T-helper 1 cell treated with Interleukin-12 subunit alpha and Interleukin-12 subunit beta and Interleukin-4 antibody, amounts not matched to agents 30 μg/mL and 1 μg/mL, for 36 hours (primary cell): ENCODE data around the gene PLXND1.
"Not testable (repeated sequence)": the region's sequence is repeated elsewhere in the genome, so short reads cannot be mapped to it uniquely, and the experiment has no call there.

Experiments
- H3K27ac Mint-ChIP-seq: one replicate; pipeline ENCODE4 v1.8.0; 2021; ENCODE audit warnings: mild to moderate bottlenecking, mixed read lengths
- H3K27me3 Mint-ChIP-seq: one replicate; pipeline ENCODE4 v1.8.0; 2021; ENCODE audit warnings: low read depth, mixed read lengths
- H3K36me3 Mint-ChIP-seq: one replicate; pipeline ENCODE4 v1.8.0; 2021; ENCODE audit warnings: low read depth, mixed read lengths
- H3K4me1 Mint-ChIP-seq: one replicate; pipeline ENCODE4 v1.8.0; 2021; ENCODE audit warnings: low read depth, mixed read lengths
- H3K4me3 Mint-ChIP-seq: one replicate; pipeline ENCODE4 v1.8.0; 2021; ENCODE audit warnings: mild to moderate bottlenecking, moderate library complexity, mixed read lengths
- H3K9me3 Mint-ChIP-seq: one replicate; pipeline ENCODE4 v1.8.0; 2021; ENCODE audit warnings: mixed read lengths

The PLXND1 gene

GRCh38 chr3:129555616-129556357, 50.7 kb downstream of the PLXND1 start:
- no peaks in the 10 kb centered on the region for H3K36me3 Mint-ChIP-seq
- H3K27ac Mint-ChIP-seq: no peak overlapping the region
- H3K27me3 Mint-ChIP-seq: peaks cover 22% of the 10 kb centered on the region
- no peaks in the 10 kb centered on the region for H3K9me3 Mint-ChIP-seq
- no peaks in the 10 kb centered on the region for H3K4me1 Mint-ChIP-seq
- H3K4me3 Mint-ChIP-seq: no peak overlapping the region

- H3K36me3 Mint-ChIP-seq: no peaks in the 10 kb centered on the region
- no peaks in the 10 kb centered on the region for H3K4me1 Mint-ChIP-seq
- H3K9me3 Mint-ChIP-seq: no peaks in the 10 kb centered on the region
- peaks cover 22% of the 10 kb centered on the region for H3K27me3 Mint-ChIP-seq
- no peak overlapping the region for H3K4me3 Mint-ChIP-seq
- H3K27ac Mint-ChIP-seq: no peak overlapping the region
Observed at GRCh38 chr3:129555153-129555550, 51.3 kb downstream of the PLXND1 start.

GRCh38 chr3:129554356-129555152, 51.9 kb downstream of the PLXND1 start:
- Mint-ChIP-seq H3K4me1 (no peaks in the 10 kb centered on the region), H3K27me3 (peaks cover 22% of the 10 kb centered on the region), H3K36me3 (no peaks in the 10 kb centered on the region), H3K9me3 (no peaks in the 10 kb centered on the region), H3K4me3 (no peak overlapping the region), H3K27ac (no peak overlapping the region)

- Mint-ChIP-seq H3K27ac (no peak overlapping the region), H3K27me3 (peaks cover 22% of the 10 kb centered on the region), H3K9me3 (no peaks in the 10 kb centered on the region), H3K4me1 (no peaks in the 10 kb centered on the region), H3K36me3 (no peaks in the 10 kb centered on the region), H3K4me3 (no peak overlapping the region)
Observed at GRCh38 chr3:129553719-129554118, 52.8 kb downstream of the PLXND1 start.

GRCh38 chr3:129553171-129553570, 53.3 kb downstream of the PLXND1 start:
- Mint-ChIP-seq H3K4me3 (no peak overlapping the region), H3K4me1 (no peaks in the 10 kb centered on the region), H3K36me3 (no peaks in the 10 kb centered on the region), H3K27ac (no peak overlapping the region), H3K9me3 (no peaks in the 10 kb centered on the region), H3K27me3 (peaks cover 22% of the 10 kb centered on the region)

GRCh38 chr3:129552287-129553050, 54.0 kb downstream of the PLXND1 start:
- H3K4me1 Mint-ChIP-seq: no peaks in the 10 kb centered on the region
- H3K27ac Mint-ChIP-seq: no peak overlapping the region
- H3K4me3 Mint-ChIP-seq: no peak overlapping the region
- H3K27me3 Mint-ChIP-seq: peaks cover 22% of the 10 kb centered on the region
- H3K36me3 Mint-ChIP-seq: no peaks in the 10 kb centered on the region
- no peaks in the 10 kb centered on the region for H3K9me3 Mint-ChIP-seq

- Mint-ChIP-seq H3K9me3 (no peaks in the 10 kb centered on the region), H3K27ac (no peak overlapping the region), H3K27me3 (peaks cover 22% of the 10 kb centered on the region), H3K4me3 (no peak overlapping the region), H3K36me3 (no peaks in the 10 kb centered on the region), H3K4me1 (no peaks in the 10 kb centered on the region)
Observed at GRCh38 chr3:129549805-129550204, 56.7 kb downstream of the PLXND1 start.

GRCh38 chr3:129549006-129549800, 57.3 kb downstream of the PLXND1 start:
- Mint-ChIP-seq H3K27me3 (peaks cover 18% of the 10 kb centered on the region), H3K36me3 (no peaks in the 10 kb centered on the region), H3K27ac (no peak overlapping the region)

GRCh38 chr3:129548104-129548965, 58.1 kb downstream of the PLXND1 start:
- H3K36me3 Mint-ChIP-seq: no peaks in the 10 kb centered on the region
- H3K4me3 Mint-ChIP-seq: no peak overlapping the region
- no peaks in the 10 kb centered on the region for H3K9me3 Mint-ChIP-seq
- H3K27ac Mint-ChIP-seq: no peak overlapping the region
- H3K27me3 Mint-ChIP-seq: peaks cover 11% of the 10 kb centered on the region
- H3K4me1 Mint-ChIP-seq: no peaks in the 10 kb centered on the region

More at GRCh38 chr3:129549006-129549800, 57.3 kb downstream of the PLXND1 start:
- Mint-ChIP-seq H3K4me3 (no peak overlapping the region), H3K4me1 (no peaks in the 10 kb centered on the region), H3K9me3 (no peaks in the 10 kb centered on the region)

- no peak overlapping the region for H3K27ac Mint-ChIP-seq
- no peaks in the 10 kb centered on the region for H3K4me1 Mint-ChIP-seq
- H3K27me3 Mint-ChIP-seq: peaks cover 4% of the 10 kb centered on the region
- no peak overlapping the region for H3K4me3 Mint-ChIP-seq
- no peaks in the 10 kb centered on the region for H3K36me3 Mint-ChIP-seq
- H3K9me3 Mint-ChIP-seq: no peaks in the 10 kb centered on the region
Observed at GRCh38 chr3:129547241-129547640, 59.2 kb downstream of the PLXND1 start.

- H3K36me3 Mint-ChIP-seq, H3K4me1 Mint-ChIP-seq, H3K27me3 Mint-ChIP-seq, H3K9me3 Mint-ChIP-seq, H3K4me3 Mint-ChIP-seq, H3K27ac Mint-ChIP-seq: not testable (repeated sequence)
Observed at GRCh38 chr3:129545951-129546350, 60.5 kb downstream of the PLXND1 start.

- Mint-ChIP-seq H3K9me3 (no peaks in the 10 kb centered on the region), H3K27ac (no peak overlapping the region), H3K4me3 (no peak overlapping the region), H3K27me3 (peaks cover 3% of the 10 kb centered on the region), H3K4me1 (no peaks in the 10 kb centered on the region), H3K36me3 (no peaks in the 10 kb centered on the region)
Observed at GRCh38 chr3:129543999-129544398, 62.5 kb downstream of the PLXND1 start.

- peaks cover 3% of the 10 kb centered on the region for H3K27me3 Mint-ChIP-seq
- H3K9me3 Mint-ChIP-seq: no peaks in the 10 kb centered on the region
- H3K4me1 Mint-ChIP-seq: no peaks in the 10 kb centered on the region
- H3K27ac Mint-ChIP-seq: no peak within 1 kb of the TSS
- H3K36me3 Mint-ChIP-seq: no peaks in the 10 kb centered on the region
- H3K4me3 Mint-ChIP-seq: no peak within 1 kb of the TSS
Observed at GRCh38 chr3:129543156-129543790, 63.2 kb downstream of the PLXND1 start, which contains the start of gene H1-8. TSS of gene H1-8 (plus strand) at chr3:129543175. CDS start at chr3:129543219, 44 bp downstream.
